Stimulated activated naive CD8-positive, alpha-beta T cell treated with anti-CD3 and anti-CD28 coated beads, Interleukin-15, amount 100 ng/mL, for 72 hours (primary cell): ENCODE measurements around the gene M6PR.
"Not testable (repeated sequence)": the region's sequence is repeated elsewhere in the genome, so short reads cannot be mapped to it uniquely, and the experiment has no call there.

ENCODE experiments used
- ATAC-seq: fragments of 150-1000 bp; cut with Tn5 transposase; 2 replicates; pipeline ENCODE4 v1.10.0; 2021; ENCODE audit warnings: mild to moderate bottlenecking, moderate library complexity
- DNase-seq, 2 donors: peaks; one replicate each; pipeline ENCODE4 v3.0.0; 2021 to 2022
- H3K27ac Mint-ChIP-seq, 2 donors: one replicate each; pipeline ENCODE4 v1.8.0; 2022; ENCODE audit warnings: mild to moderate bottlenecking in 2 of 2, mixed read lengths in 2 of 2, moderate library complexity in 2 of 2
- H3K27me3 Mint-ChIP-seq: one replicate; pipeline ENCODE4 v1.8.0; 2022; ENCODE audit warnings: mixed read lengths
- H3K4me1 Mint-ChIP-seq: one replicate; pipeline ENCODE4 v1.8.0; 2022; ENCODE audit warnings: mild to moderate bottlenecking, mixed read lengths
- H3K4me3 Mint-ChIP-seq, 2 donors: one replicate each; pipeline ENCODE4 v1.8.0; 2022; ENCODE audit warnings: mild to moderate bottlenecking in 2 of 2, mixed read lengths in 2 of 2, moderate library complexity in 1 of 2
- H3K9me3 Mint-ChIP-seq, 2 donors: one replicate each; pipeline ENCODE4 v1.8.0; 2022; ENCODE audit warnings: mixed read lengths in 2 of 2

Gene M6PR

DNA sequence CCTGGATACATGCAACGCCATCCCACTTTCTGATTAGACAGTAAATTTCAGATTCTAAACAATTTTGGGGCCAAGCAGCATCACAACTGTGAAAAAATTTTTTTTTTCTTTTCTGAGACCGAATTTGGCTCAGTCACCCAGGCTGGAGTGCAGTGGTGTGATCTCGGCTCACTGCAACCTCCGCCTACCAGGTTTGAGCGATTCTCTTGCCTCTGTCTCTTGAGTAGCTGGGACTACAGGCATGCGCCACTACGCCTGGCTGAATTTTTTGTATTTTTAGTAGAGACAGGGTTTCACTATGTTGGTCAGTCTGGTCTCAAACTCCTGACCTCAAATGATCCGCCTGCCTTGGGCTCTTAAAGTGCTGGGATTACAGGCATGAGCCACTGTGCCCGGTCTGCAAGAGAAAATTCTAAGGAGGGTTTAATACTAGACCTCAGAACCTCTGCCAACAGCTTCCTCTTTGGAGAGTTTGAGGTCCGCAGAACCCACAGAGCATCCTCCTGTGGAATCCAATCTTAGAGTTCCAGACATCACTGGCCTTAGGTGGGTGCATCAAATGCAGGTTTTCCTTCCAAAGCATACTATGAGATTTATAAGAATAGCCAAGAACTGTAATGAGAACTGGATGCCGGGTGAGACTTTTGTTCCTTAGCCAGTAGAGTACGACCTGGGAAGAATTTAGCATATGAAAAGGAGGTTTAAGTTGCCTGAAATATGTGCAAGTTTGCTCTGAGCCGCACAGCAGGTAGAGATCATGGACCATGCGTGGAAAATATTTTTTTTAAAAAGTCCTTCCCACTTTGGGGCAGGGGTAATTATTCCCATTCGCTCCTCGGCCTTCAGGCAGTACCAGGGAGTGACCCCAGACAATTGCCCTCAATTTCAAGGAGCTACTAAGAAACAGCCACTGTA, 42.9 kb downstream of the M6PR start:
- no peaks in the 10 kb centered on the region for H3K9me3 Mint-ChIP-seq
- no peak for DNase-seq
- no peak overlapping the region for H3K4me3 Mint-ChIP-seq
- no peak for ATAC-seq
- H3K27ac Mint-ChIP-seq = no peak overlapping the region
- H3K4me1 Mint-ChIP-seq = no peaks in the 10 kb centered on the region
- H3K27me3 Mint-ChIP-seq = peaks cover 8% of the 10 kb centered on the region

DNA sequence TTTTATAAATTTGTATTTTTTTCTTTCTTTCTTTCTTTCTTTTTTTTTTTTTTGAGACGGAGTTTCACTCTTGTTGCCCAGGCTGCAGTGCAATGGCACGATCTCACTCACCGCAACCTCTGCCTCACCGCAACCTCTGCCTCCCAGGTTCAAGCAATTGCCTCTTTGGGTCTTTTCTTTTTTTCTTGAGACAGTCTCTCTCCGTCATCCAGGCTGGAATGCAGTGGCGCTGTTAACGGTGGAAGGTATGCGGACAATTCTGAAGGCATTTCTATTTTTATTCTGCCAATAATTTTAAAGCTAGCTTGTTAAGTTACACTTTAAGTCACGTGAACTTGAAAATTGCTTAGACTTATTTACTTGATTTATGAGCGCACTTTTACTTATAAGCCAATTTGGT, 43.9 kb downstream of the M6PR start:
- ATAC-seq (no peak), DNase-seq (no peak)
- H3K27ac Mint-ChIP-seq = no peak overlapping the region
- no peaks in the 10 kb centered on the region for H3K9me3 Mint-ChIP-seq
- H3K4me3 Mint-ChIP-seq = no peak overlapping the region
- H3K27me3 Mint-ChIP-seq = peaks cover 8% of the 10 kb centered on the region
- no peaks in the 10 kb centered on the region for H3K4me1 Mint-ChIP-seq

DNA sequence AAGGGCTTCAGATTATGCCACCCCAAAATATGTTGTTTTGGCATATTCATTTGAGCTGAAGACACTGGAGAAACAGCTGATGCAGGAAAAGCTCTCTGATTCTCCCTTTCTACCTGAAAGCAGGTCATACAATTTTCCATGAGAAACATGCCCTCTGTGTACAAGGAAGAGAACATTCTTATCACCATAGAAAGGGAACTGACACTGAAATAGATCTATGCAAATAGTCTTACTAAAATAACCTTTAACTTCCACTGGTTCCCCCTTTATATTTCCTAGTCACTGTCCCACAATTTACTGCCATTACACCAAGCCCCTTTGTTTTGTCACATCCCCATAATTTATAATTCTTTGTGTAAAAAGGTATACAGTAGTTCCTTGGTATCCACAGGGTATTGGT, 44.8 kb downstream of the M6PR start:
- no peaks in the 10 kb centered on the region for H3K4me1 Mint-ChIP-seq
- no peak overlapping the region for H3K4me3 Mint-ChIP-seq
- DNase-seq (no peak), ATAC-seq (no peak)
- no peak overlapping the region for H3K27ac Mint-ChIP-seq
- H3K27me3 Mint-ChIP-seq = peaks cover 8% of the 10 kb centered on the region
- no peaks in the 10 kb centered on the region for H3K9me3 Mint-ChIP-seq

DNA sequence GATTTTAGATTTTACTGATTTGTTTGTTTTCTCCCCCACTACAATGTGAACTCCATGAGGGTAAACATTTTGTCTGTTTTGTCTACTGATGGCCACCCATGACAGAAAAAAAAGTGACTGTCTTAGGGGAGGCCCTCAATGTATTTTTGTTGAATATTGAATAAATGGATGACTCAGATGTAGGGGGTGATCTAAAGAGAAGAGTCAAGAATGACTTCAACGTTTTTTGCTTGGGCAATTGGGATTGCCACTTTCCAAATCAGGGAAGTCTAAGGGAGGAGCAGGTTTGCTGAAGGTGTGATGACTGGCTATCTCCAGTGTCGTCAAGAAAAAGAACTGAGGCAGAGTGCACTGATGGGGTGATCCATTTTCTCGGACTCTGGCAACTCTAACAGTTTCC, 45.8 kb downstream of the M6PR start:
- H3K27ac Mint-ChIP-seq = no peak overlapping the region
- no peaks in the 10 kb centered on the region for H3K4me1 Mint-ChIP-seq
- DNase-seq (no peak), ATAC-seq (no peak)
- no peak overlapping the region for H3K4me3 Mint-ChIP-seq
- H3K27me3 Mint-ChIP-seq = peaks cover 8% of the 10 kb centered on the region
- no peaks in the 10 kb centered on the region for H3K9me3 Mint-ChIP-seq

DNA sequence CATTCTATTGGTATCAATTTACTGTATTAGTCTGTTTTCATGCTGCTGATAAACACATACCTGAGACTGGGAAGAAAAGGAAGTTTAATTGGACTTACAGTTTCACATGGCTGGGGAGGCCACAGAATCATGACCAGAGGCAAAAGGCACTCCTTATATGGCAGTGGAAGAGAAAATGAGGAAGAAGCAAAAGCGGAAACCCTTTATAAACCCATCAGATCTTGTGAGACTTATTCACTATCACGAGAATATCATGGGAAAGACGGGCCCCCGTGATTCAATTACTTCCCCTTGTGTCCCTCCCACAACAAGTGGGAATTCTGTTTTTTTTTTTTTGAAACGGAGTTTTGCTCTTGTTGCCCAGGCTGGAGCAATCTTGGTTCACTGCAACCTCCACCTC, 46.7 kb downstream of the M6PR start:
- H3K4me1 Mint-ChIP-seq, DNase-seq, ATAC-seq, H3K27ac Mint-ChIP-seq, H3K4me3 Mint-ChIP-seq, H3K9me3 Mint-ChIP-seq, H3K27me3 Mint-ChIP-seq: not testable (repeated sequence)

DNA sequence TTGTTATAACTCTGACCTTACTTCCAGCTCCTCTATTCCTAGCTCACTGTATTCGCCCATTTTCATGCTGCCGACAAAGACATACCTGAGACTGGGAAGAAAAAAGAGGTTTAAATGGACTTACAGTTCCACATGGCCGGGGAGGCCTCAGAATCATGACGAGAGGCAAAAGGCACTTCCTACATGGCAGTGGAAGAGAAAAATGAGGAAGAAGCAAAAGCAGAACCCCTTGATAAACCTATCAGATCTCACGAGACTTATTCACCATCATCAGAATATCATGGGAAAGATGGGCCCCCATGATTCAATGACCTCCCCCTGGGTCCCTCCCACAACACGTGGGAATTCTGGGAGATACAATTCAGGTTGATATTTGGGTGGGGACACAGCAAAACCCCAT, 49.6 kb downstream of the M6PR start:
- no peak overlapping the region for H3K27ac Mint-ChIP-seq
- H3K4me1 Mint-ChIP-seq = peaks cover 2% of the 10 kb centered on the region
- DNase-seq = no peak
- peaks cover 8% of the 10 kb centered on the region for H3K27me3 Mint-ChIP-seq
- no peak for ATAC-seq
- H3K9me3 Mint-ChIP-seq = no peaks in the 10 kb centered on the region
- H3K4me3 Mint-ChIP-seq = no peak overlapping the region

DNA sequence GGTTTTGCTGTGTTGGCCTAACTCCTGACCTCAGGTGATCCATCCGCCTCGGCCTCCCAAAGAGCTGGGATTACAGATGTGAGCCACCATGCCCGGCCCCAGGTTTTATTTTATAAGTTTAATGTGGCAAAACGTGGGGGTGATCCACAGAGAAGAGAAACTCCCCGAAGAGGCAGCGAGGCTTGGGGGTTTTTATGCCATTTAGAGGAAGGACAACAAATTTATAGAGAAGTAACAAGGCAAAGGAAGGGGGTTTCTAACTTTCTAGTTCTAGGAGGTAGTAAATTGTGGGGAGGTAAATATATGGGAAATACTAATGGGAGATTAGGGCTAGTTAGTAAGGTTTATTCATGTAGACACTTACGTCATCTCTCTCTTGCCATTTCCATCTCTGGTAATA, 52.4 kb downstream of the M6PR start:
- Mint-ChIP-seq H3K4me1 (peaks cover 7% of the 10 kb centered on the region), H3K9me3 (no peaks in the 10 kb centered on the region)
- no peak for ATAC-seq

DNA sequence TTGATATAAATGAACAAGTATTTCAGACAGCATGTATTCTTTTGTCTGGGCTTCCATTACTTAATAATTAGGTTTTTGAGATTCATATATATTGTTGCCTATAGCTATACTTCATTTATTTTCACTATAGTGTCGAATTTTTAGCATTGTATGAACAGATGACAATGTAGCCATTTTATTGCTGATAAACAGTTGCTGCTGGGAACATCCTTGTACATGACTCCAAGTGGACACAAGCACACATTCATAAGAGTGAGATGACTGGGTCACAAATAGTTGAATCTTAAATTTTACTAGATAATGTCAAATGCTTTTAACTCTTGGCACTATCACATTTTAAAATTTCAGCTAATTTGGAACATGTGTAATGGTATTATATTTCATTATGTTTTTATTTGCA, 54.5 kb downstream of the M6PR start:
- no peak overlapping the region for H3K4me3 Mint-ChIP-seq
- ATAC-seq = no peak
- H3K9me3 Mint-ChIP-seq = no peaks in the 10 kb centered on the region
- peaks cover 14% of the 10 kb centered on the region for H3K4me1 Mint-ChIP-seq
- no peak for DNase-seq
- H3K27ac Mint-ChIP-seq = no peak overlapping the region
- no peaks in the 10 kb centered on the region for H3K27me3 Mint-ChIP-seq

More for the DNA sequence above, 52.4 kb downstream of the M6PR start:
- Mint-ChIP-seq H3K27ac (no peak overlapping the region), H3K27me3 (no peaks in the 10 kb centered on the region), H3K4me3 (no peak overlapping the region)
- no peak for DNase-seq

DNA sequence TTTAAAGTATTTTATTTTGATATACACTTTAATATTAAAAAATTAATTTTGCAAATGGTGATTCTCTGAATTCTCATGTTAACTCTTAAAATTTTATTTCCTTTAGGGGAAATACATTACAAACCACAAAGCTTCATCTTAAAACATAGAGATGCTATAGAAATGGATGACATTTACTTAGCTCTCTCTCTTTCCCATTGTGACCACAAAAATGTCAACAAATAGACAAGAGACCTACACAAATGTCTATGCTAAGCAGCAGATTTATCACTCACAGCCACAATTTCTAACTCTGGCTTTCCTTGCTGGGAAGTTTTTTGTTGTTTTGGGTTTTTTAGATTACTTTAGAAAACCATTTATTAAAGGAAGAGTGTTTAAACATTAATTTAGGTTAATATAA, 55.1 kb downstream of the M6PR start:
- no peaks in the 10 kb centered on the region for H3K9me3 Mint-ChIP-seq
- H3K4me3 Mint-ChIP-seq = no peak overlapping the region
- DNase-seq (no peak), ATAC-seq (no peak)
- H3K27me3 Mint-ChIP-seq = no peaks in the 10 kb centered on the region
- no peak overlapping the region for H3K27ac Mint-ChIP-seq
- H3K4me1 Mint-ChIP-seq = peaks cover 14% of the 10 kb centered on the region

DNA sequence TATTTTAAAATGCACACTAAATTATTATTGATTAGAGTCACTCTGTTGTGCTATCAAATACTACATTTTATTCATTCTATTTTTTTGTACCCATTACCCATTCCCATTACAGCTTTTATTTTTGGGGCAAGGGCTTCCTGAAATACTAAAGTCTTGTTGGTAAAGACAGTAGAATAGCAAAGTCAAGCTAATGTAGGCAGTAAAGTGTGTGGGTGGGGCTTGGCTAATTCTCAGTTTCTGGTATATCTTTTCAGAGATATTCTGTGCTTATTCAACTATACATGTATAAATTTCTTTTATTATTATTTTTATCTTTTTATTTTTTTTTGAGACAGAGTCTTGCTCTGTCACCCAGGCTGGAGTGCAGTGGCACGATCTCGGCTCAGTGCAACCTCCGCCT, 57.5 kb downstream of the M6PR start:
- no peaks in the 10 kb centered on the region for H3K9me3 Mint-ChIP-seq
- DNase-seq = no peak
- no peaks in the 10 kb centered on the region for H3K27me3 Mint-ChIP-seq
- H3K4me1 Mint-ChIP-seq = peaks cover 14% of the 10 kb centered on the region
- ATAC-seq = no peak
- no peak overlapping the region for H3K4me3 Mint-ChIP-seq
- no peak overlapping the region for H3K27ac Mint-ChIP-seq
